ENCODE data around the gene PRR36. TPM values are rescaled to one million over a fixed set of nuclear protein-coding genes. Genes with fewer than 3 reads are reported as not detected.

PRR36 gene
- polyA plus RNA-seq, 2 donors = 0.14 to 0.16 TPM

- WGBS, 2 donors = 79 to 88% methylated on average over 16 of the region's 16 CpGs
- H3K36me3 ChIP-seq (ENCODE audit: control insufficient read depth in 2 of 2, insufficient read depth in 2 of 2, low read length in 1 of 2) = no peaks in the 10 kb centered on the region
- H3K27ac ChIP-seq (ENCODE audit: low read depth in 2 of 2, low read length in 1 of 2) = no peak overlapping the region
- no peaks in the 10 kb centered on the region for H3K9me3 ChIP-seq (ENCODE audit: control insufficient read depth in 2 of 2, insufficient read depth in 1 of 2, low read depth in 1 of 2, low read length in 1 of 2)
- no peaks in the 10 kb centered on the region for H3K27me3 ChIP-seq (ENCODE audit: control insufficient read depth in 1 of 2, insufficient read depth in 2 of 2, low read length in 2 of 2)
- H3K4me3 ChIP-seq (ENCODE audit: low read depth in 1 of 2, low read length in 2 of 2) = peak overlapping the region in 1 of 2 donors; percentile 65
- peaks cover 0 to 3% of the 10 kb centered on the region in 2 donors for H3K4me1 ChIP-seq (ENCODE audit: control insufficient read depth in 2 of 2, insufficient read depth in 2 of 2, low read length in 1 of 2)
Measured at GRCh38 chr19:7887408-7888144, 13.4 kb upstream of the PRR36 start.

DNA sequence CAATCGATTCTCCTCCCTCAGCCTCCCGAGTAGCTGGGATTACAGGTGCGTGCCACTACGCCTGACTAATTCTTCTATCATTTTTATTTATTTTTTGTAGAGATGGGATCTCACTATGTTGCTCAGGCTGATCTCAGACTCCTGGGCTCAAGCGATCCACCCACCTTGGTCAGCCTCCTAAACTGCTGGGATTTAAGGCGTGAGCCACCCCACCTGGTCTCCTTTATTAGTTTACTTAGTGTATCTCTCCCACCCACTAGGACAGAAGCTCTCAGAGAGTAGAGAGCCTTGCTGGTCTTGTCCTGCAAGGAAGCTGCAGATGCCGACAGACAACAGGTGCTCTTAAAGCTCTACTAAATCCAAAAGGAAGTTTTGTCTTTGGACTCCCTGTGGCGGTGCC lies 11.6 kb upstream of the PRR36 start:
- Histone ChIP-seq H3K27ac (ENCODE audit: low read depth in 2 of 2, low read length in 1 of 2) (no peak overlapping the region), H3K36me3 (ENCODE audit: control insufficient read depth in 2 of 2, insufficient read depth in 2 of 2, low read length in 1 of 2) (no peaks in the 10 kb centered on the region), H3K27me3 (ENCODE audit: control insufficient read depth in 1 of 2, insufficient read depth in 2 of 2, low read length in 2 of 2) (no peaks in the 10 kb centered on the region), H3K9me3 (ENCODE audit: control insufficient read depth in 2 of 2, insufficient read depth in 1 of 2, low read depth in 1 of 2, low read length in 1 of 2) (no peaks in the 10 kb centered on the region), H3K4me1 (ENCODE audit: control insufficient read depth in 2 of 2, insufficient read depth in 2 of 2, low read length in 1 of 2) (peaks cover 0 to 3% of the 10 kb centered on the region in 2 donors), H3K4me3 (ENCODE audit: low read depth in 1 of 2, low read length in 2 of 2) (no peak overlapping the region)
- WGBS, 2 donors = 86 to 89% methylated on average over 8 of the region's 8 CpGs

DNA sequence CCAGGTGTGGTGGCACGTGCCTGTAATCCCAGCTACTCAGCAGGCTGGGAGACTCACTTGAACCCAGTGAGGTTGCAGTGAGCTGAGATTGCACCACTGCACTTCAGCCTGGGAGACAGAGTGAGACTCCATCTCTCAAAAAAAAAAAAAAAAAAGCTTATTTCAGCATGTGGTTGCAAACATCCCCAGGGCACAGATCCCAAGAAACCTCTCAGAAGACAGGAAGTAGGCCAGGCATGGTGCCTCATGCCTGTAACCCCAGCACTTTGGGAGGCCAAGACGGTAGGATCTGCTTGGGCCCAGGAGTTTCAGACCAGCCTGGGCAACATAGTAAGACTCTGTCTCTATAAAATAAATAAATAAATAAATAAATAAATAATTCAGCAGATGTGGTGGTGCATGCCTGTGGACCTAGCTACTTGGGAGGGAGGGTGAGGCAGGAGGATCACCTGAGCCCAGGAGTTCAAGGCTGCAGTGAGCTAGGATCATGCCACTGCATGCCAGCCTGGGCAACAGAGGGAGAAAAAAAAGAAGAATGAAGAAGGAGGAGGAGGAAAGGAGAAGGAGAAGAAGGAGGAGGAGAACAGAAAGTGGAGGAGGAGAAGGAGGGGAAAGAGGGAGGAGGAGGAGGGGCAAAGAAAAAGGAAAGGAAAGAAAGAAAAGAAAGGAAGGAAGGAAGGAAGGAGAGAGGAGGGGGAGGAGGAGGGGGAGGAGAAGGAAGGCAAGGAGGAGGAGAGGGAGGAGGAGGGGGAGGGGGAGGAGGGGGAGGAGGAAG lies 9.8 kb upstream of the PRR36 start:
- WGBS, 2 donors = 69 to 83% methylated on average over 2 of the region's 2 CpGs
- Histone ChIP-seq H3K27ac (ENCODE audit: low read depth in 2 of 2, low read length in 1 of 2) (no peak overlapping the region), H3K36me3 (ENCODE audit: control insufficient read depth in 2 of 2, insufficient read depth in 2 of 2, low read length in 1 of 2) (no peaks in the 10 kb centered on the region), H3K4me3 (ENCODE audit: low read depth in 1 of 2, low read length in 2 of 2) (no peak overlapping the region), H3K4me1 (ENCODE audit: control insufficient read depth in 2 of 2, insufficient read depth in 2 of 2, low read length in 1 of 2) (peaks cover 0 to 2% of the 10 kb centered on the region in 2 donors), H3K9me3 (ENCODE audit: control insufficient read depth in 2 of 2, insufficient read depth in 1 of 2, low read depth in 1 of 2, low read length in 1 of 2) (no peaks in the 10 kb centered on the region), H3K27me3 (ENCODE audit: control insufficient read depth in 1 of 2, insufficient read depth in 2 of 2, low read length in 2 of 2) (no peaks in the 10 kb centered on the region)

DNA sequence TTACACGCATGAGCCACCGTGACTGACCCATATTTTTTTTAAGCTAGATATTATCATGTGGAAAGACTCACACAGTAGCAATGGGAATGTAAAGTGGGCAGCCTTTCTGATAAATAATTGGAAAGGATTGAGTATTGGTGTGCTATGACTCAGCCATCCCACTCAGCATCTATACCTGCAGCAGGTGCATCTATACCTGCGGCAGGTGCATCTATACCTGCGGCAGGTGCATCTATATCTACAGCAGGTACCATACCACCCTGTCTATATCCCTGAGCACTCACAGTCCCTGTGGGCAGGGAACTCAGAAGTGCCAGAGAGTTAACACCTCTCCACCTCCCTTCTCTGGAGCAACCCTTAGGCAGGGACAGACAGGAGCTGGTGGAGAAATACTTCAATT lies 8.9 kb upstream of the PRR36 start:
- WGBS, 2 donors = 77 to 78% methylated on average over 4 of the region's 4 CpGs
- H3K4me1 ChIP-seq (ENCODE audit: control insufficient read depth in 2 of 2, insufficient read depth in 2 of 2, low read length in 1 of 2) = no peaks in the 10 kb centered on the region
- H3K9me3 ChIP-seq (ENCODE audit: control insufficient read depth in 2 of 2, insufficient read depth in 1 of 2, low read depth in 1 of 2, low read length in 1 of 2) = no peaks in the 10 kb centered on the region
- no peak overlapping the region for H3K27ac ChIP-seq (ENCODE audit: low read depth in 2 of 2, low read length in 1 of 2)
- H3K27me3 ChIP-seq (ENCODE audit: control insufficient read depth in 1 of 2, insufficient read depth in 2 of 2, low read length in 2 of 2) = no peaks in the 10 kb centered on the region
- no peak overlapping the region for H3K4me3 ChIP-seq (ENCODE audit: low read depth in 1 of 2, low read length in 2 of 2)
- H3K36me3 ChIP-seq (ENCODE audit: control insufficient read depth in 2 of 2, insufficient read depth in 2 of 2, low read length in 1 of 2) = no peaks in the 10 kb centered on the region

DNA sequence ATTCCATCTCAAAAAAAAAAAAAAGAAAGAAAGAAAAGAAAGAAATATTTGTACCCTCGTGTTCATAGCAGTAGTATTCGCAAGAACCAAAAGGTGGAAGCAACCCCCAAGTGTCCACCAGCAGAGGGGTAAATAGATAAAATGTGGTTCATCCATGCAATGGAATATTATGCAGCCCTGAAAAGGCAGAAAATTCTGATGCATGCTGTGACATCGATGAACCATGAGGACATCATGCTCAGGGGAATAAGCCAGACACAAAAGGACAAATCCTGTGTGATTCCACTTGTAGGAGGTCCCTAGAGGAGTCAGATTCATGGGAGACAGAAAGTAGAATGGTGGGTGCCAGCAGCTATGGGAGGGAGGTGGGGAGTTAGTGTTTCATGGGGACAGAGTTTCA lies 7.7 kb upstream of the PRR36 start:
- Histone ChIP-seq H3K27me3 (ENCODE audit: control insufficient read depth in 1 of 2, insufficient read depth in 2 of 2, low read length in 2 of 2) (no peaks in the 10 kb centered on the region), H3K4me3 (ENCODE audit: low read depth in 1 of 2, low read length in 2 of 2) (no peak overlapping the region), H3K36me3 (ENCODE audit: control insufficient read depth in 2 of 2, insufficient read depth in 2 of 2, low read length in 1 of 2) (no peaks in the 10 kb centered on the region), H3K9me3 (ENCODE audit: control insufficient read depth in 2 of 2, insufficient read depth in 1 of 2, low read depth in 1 of 2, low read length in 1 of 2) (no peaks in the 10 kb centered on the region), H3K4me1 (ENCODE audit: control insufficient read depth in 2 of 2, insufficient read depth in 2 of 2, low read length in 1 of 2) (no peaks in the 10 kb centered on the region), H3K27ac (ENCODE audit: low read depth in 2 of 2, low read length in 1 of 2) (no peak overlapping the region)
- whole genome bisulfite sequencing, 2 donors = 91 to 93% methylated on average over 3 of the region's 3 CpGs

DNA sequence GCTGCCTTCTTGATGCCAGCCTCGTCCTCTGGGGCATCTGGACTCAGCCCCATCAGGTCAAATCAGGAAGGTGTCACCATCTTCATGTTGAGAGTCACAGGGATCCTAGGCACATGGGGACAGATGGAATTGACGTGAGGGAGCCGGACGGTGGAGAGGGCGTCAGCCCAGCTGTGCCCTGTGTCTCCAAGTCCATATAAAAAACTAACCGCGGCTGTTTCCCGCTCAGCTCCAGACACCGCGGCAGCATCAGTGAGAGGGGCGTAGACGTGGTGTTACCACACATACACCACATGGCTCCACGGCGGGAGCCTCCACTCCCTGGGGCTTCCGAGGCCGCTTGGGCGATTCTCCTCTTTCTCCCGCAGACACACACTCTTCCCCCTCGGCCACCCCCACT lies 5.6 kb upstream of the PRR36 start:
- Histone ChIP-seq H3K36me3 (ENCODE audit: control insufficient read depth in 2 of 2, insufficient read depth in 2 of 2, low read length in 1 of 2) (no peaks in the 10 kb centered on the region), H3K27ac (ENCODE audit: low read depth in 2 of 2, low read length in 1 of 2) (no peak overlapping the region), H3K4me1 (ENCODE audit: control insufficient read depth in 2 of 2, insufficient read depth in 2 of 2, low read length in 1 of 2) (no peaks in the 10 kb centered on the region), H3K9me3 (ENCODE audit: control insufficient read depth in 2 of 2, insufficient read depth in 1 of 2, low read depth in 1 of 2, low read length in 1 of 2) (peaks cover 0 to 1% of the 10 kb centered on the region in 2 donors), H3K27me3 (ENCODE audit: control insufficient read depth in 1 of 2, insufficient read depth in 2 of 2, low read length in 2 of 2) (peaks cover under 1 to 2% of the 10 kb centered on the region in 2 donors), H3K4me3 (ENCODE audit: low read depth in 1 of 2, low read length in 2 of 2) (no peak overlapping the region)
- 86% methylated on average over 19 of the region's 19 CpGs for WGBS, 2 donors

- WGBS, 2 donors = 57 to 60% methylated on average over 17 to 18 of the region's 18 CpGs
- Histone ChIP-seq H3K27me3 (ENCODE audit: control insufficient read depth in 1 of 2, insufficient read depth in 2 of 2, low read length in 2 of 2) (peaks cover 3 to 8% of the 10 kb centered on the region in 2 donors), H3K9me3 (ENCODE audit: control insufficient read depth in 2 of 2, insufficient read depth in 1 of 2, low read depth in 1 of 2, low read length in 1 of 2) (peaks cover 0 to 4% of the 10 kb centered on the region in 2 donors), H3K27ac (ENCODE audit: low read depth in 2 of 2, low read length in 1 of 2) (no peak overlapping the region), H3K4me3 (ENCODE audit: low read depth in 1 of 2, low read length in 2 of 2) (no peak overlapping the region), H3K4me1 (ENCODE audit: control insufficient read depth in 2 of 2, insufficient read depth in 2 of 2, low read length in 1 of 2) (no peaks in the 10 kb centered on the region), H3K36me3 (ENCODE audit: control insufficient read depth in 2 of 2, insufficient read depth in 2 of 2, low read length in 1 of 2) (no peaks in the 10 kb centered on the region)
Measured at GRCh38 chr19:7879111-7879807, 5.1 kb upstream of the PRR36 start.

DNA sequence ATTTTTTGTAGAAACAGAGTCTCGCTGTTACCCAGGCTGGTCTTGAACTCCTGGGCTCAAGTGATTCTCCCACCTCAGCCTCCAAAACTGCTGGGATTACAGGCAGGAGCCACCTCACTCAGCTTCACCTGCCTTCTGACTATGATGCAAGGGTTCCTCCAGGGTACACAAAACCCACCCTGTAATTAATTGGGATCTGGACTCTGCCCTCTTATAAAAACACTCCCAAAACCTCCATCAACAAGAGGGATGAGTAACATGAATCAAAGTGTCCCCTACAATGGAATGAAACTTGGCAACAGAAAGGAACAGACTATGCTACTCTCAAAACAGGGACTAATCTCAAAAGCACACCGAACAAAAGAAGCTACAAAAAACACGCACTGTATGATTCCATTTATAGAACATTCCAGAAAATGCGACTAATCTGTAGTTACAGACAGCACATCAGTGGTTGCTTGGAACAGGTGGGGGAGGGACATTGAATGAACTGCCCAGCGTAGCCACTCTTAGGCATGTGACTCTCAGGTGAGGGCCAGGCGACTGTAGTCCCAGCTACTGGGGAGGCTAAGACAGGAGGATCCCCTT lies 3.2 kb upstream of the PRR36 start:
- H3K36me3 ChIP-seq (ENCODE audit: control insufficient read depth in 2 of 2, insufficient read depth in 2 of 2, low read length in 1 of 2) = no peaks in the 10 kb centered on the region
- peaks cover 0 to 4% of the 10 kb centered on the region in 2 donors for H3K9me3 ChIP-seq (ENCODE audit: control insufficient read depth in 2 of 2, insufficient read depth in 1 of 2, low read depth in 1 of 2, low read length in 1 of 2)
- no peak overlapping the region for H3K27ac ChIP-seq (ENCODE audit: low read depth in 2 of 2, low read length in 1 of 2)
- no peak overlapping the region for H3K4me3 ChIP-seq (ENCODE audit: low read depth in 1 of 2, low read length in 2 of 2)
- WGBS, 2 donors = 67 to 70% methylated on average over 6 of the region's 6 CpGs
- H3K4me1 ChIP-seq (ENCODE audit: control insufficient read depth in 2 of 2, insufficient read depth in 2 of 2, low read length in 1 of 2) = peaks cover 0 to 1% of the 10 kb centered on the region in 2 donors
- H3K27me3 ChIP-seq (ENCODE audit: control insufficient read depth in 1 of 2, insufficient read depth in 2 of 2, low read length in 2 of 2) = peaks cover 3 to 23% of the 10 kb centered on the region in 2 donors

GRCh38 chr19:7874897-7875273 lies 695 bp upstream of the PRR36 start:
- Histone ChIP-seq H3K9me3 (ENCODE audit: control insufficient read depth in 2 of 2, insufficient read depth in 1 of 2, low read depth in 1 of 2, low read length in 1 of 2) (peaks cover 0 to 10% of the 10 kb centered on the region in 2 donors), H3K27me3 (ENCODE audit: control insufficient read depth in 1 of 2, insufficient read depth in 2 of 2, low read length in 2 of 2) (peaks cover 3 to 23% of the 10 kb centered on the region in 2 donors), H3K36me3 (ENCODE audit: control insufficient read depth in 2 of 2, insufficient read depth in 2 of 2, low read length in 1 of 2) (no peaks in the 10 kb centered on the region), H3K27ac (ENCODE audit: low read depth in 2 of 2, low read length in 1 of 2) (no peak overlapping the region), H3K4me1 (ENCODE audit: control insufficient read depth in 2 of 2, insufficient read depth in 2 of 2, low read length in 1 of 2) (peaks cover 7% of the 10 kb centered on the region in 2 donors), H3K4me3 (ENCODE audit: low read depth in 1 of 2, low read length in 2 of 2) (peak overlapping the region in 1 of 2 donors; percentile 34)
- 42 to 48% methylated on average over 12 of the region's 12 CpGs for WGBS, 2 donors
